Superior temporal gyrus (tissue), 1 donor: ENCODE measurements around the gene SUSD3.
"Not testable (repeated sequence)": the region's sequence is repeated elsewhere in the genome, so short reads cannot be mapped to it uniquely, and the experiment has no call there.

Experiments
- DNase-seq: peaks from one replicate; pipeline ENCODE4 v3.0.0-alpha.2; 2016; ENCODE audit errors: extremely low spot score

The SUSD3 gene

DNA sequence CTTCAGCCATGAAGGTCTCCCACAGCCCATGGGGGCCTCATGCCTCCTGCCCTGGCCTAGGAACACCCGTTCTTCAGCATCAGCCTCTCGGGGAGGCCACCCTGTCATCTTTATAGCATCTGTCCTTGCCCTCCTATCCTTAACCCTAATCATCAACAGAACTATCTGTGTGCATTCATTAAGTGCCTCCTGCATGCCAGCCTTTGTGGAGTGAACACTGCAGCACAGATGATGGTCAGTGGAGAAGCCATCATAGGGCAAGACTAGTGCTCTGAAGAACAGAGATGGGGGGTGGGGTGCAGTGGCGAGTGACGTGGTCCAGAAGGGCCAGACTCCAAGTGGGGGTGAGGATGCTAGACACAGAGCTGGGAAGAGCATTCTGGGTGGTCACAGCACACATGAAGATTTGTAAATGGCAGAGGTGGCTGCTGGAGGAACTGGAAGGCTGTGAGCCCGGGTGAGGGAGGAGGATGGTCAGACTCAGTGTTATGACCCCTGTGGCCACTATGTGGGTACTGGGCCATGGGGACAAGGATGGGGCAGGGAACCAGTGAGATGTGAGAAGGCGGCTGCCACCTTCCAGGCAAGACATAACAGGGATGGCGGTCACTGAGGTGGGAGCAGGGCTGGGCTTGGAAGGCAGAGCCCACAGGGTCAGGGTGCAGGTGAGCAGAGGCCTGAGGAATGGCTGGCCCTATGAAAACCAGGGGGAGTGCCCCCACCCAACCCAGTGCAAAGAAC, 33.9 kb downstream of the SUSD3 start:
- DNase-seq: no peak

DNA sequence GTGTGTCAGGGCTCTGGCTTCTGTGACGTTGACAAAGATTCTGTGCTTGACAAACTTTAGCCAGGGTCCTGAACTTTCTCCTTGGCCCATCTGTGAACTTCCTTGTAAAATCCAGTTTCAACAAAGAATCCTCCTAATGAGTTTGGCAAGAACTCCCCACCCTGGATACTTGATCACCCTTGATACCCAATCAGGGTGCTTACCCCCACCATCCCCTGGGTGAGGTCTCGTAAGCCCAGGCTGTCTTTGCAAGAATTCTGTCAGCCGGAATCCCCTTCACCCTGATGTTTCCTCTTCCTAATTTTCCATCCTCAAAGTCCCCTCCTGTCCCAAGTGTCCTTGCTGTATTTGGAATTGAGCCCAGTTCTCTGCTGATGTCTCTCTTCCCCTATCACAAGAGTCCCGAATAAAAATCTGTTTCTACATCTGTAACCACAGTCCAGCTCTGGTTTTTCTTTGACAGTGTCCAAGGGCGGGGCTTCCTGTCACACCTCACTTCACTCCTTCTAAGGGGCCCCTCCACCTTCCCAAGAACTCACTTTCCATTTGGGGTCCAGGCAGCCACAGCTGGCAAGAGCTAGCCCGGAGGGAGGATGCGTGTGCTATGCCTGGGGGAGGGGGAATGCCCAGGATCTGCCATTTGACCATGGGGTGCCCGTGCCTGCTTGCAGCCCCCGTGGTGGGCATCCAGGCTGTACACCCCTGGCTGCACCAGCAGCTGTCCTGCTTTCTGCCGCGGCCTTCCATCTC, 34.8 kb downstream of the SUSD3 start:
- no peak for DNase-seq

DNA sequence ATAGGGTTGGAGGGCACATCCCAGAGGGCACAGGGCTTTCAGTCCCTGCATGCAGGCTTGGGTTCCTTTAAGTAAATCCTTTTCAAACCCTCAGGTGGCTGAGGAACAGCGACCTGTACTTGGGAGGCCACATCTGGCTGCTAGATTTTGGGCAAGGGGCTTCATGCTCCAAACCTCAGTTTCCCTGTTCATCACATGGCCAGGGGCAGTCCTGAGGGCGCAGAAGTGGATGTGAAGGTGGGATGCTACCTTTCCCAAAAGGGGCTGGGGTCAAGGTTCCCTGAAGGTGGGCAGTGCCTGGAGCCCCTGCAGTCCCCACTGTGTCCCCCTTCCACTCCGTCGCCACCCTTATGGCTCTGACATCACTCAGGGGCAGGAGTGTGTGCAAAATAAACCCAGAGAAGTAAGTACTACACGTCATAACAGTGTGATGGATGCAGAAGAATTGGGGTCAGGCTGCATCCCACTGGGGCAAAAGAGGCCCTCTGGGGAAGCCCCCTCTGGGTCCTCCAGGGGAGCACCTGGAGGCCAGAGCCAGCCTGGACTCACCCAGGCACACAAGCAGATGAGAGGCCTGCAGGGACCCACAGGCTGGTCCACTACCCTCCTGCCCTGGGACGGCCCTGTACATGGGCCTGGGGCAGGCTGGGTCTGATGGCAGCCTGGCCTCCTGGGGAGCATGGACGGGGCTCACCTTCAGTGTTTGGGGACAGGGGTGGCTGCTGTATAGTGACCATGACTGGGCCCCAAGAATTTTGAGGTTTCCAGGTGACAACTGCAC, 35.6 kb downstream of the SUSD3 start:
- DNase-seq: no peak

DNA sequence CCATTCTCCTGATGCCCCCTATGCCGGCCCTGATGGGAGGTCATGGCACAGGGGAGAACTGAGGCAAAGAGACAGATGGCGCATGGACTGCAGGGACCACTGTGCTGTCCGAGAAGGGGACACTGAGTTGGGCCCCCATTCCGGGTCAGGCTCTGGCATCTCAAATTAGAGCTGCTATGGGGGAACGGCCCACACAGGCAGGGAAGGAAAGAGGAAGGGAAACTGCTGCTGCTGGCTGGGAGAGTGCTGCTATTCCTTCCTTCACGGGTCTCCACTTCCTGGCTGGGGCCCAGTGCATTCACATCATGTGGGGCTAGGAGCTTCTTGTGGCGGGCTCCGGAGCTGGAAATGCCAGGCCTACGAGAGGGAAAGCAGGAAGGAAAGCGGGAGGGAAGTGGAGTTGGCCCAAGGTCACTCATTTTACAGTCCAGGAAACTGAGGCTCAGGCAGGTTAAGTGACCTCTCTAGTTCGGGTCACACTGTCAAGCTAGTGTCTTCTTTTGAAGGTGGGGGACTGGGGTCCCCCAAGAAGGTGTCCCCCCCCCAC, 36.2 kb downstream of the SUSD3 start:
- DNase-seq: peak; percentile 29

DNA sequence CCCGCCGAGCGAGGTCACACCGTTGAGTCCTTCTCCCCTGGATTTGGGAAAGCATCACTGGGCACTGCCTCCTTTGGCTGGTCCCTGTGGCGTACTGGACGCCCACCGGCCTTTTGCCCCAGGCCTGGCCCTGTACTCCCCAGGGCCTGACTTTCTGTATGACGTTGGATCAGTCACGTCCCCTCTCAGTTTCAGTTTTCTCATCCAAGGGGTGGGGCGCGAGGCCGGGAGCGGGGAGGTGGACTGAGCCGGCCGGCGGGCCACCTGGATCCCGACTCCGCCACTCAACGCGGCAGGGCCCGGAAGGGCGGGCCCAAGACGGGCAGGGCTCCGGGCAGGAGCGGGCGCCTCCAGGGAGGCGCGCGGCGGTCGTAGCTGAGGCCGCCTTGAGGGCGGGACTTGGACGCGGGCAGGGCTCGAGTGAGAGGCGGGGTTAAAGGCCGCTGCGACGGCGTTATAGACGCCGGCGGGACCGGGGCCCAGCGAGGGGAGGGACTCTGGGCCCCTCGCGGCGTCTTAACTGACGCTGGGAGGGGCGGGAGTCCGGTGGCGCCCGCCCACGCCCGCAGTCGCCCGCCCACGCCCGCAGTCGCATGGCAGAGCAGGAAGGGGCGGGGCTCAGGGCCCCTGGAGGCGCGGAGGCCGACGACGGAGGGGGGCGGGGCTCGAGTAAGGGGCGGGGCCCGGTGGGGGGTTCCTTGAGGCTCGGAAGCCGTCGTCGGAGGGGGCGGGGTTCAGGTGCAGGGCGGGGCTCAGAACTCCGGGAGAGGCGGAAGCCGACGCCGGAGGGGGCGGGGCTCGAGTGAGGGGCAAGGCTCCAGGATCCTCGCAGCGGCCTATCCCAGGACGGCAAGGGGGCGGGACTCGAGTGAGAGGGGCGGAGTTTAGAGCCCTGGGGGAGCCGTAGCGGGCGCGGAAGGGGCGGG, 37.0 kb downstream of the SUSD3 start:
- peak; percentile 99 for DNase-seq

DNA sequence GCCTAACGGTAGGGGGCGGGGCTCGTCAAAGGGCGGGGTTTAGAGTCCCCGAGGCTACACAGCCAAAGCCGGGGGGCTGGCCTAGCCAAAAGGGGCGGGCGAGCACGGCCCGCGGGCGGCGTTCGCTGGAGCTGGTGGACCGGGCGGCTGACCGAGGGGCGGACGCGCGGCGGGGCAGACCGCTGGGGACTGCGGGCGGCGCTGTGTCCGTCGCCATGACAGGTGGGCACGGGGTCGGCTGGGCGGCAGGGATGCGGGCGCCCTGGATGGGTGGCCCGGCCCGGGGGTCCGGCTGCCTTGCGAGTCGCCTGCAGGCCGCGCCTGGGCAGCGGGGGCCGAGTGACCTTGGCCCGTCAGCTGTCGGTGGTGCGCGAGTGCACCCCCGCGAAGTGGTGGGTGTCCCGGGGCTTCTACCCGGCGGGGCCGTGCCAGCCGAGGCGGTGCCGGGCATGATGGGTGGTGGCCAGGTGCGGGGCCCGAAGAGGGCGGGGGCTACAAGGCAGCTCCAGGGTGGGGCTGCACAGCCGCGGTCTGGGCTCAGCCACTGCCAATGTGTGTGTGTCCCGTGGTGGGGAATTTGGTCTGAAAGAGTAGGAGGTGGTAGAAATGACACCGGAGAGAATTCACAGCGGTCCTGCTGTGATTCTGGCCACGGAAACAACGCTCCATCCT, 37.8 kb downstream of the SUSD3 start, which contains the start of gene CARD19:
Gene CARD19, plus strand, starts transcription at position 87 of the 672 bp plus-strand sequence. Its CDS starts 129 bp downstream, at position 216.
- peak; percentile 36 for DNase-seq

DNA sequence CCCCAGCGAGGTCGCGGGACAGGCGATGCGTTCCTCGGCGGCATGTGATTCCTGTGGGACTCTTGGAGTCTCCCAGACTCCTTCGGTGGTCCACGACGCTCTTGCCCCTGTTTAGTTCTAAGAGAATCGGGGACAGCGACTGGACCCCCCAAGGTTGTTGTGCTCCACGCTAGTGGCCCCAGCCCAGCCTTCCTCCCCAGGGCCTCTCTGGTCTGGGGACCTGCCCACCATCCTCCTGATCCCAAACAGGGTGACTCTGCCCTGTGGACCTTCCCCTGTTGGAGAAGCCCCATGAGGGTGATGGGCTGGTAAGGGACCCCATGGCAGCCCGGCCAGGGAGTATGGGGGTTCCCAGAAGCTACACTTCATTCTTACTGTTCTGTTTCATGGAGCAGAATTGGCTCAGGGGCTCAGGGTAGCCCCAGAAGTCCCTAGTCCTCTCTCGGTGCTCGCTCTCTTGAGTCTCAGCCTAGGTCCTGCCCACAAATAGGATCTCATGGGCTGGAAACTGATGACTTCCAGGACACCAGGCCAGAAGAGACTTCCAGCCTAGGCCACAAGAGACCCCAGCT, 38.4 kb downstream of the SUSD3 start:
- no peak for DNase-seq

DNA sequence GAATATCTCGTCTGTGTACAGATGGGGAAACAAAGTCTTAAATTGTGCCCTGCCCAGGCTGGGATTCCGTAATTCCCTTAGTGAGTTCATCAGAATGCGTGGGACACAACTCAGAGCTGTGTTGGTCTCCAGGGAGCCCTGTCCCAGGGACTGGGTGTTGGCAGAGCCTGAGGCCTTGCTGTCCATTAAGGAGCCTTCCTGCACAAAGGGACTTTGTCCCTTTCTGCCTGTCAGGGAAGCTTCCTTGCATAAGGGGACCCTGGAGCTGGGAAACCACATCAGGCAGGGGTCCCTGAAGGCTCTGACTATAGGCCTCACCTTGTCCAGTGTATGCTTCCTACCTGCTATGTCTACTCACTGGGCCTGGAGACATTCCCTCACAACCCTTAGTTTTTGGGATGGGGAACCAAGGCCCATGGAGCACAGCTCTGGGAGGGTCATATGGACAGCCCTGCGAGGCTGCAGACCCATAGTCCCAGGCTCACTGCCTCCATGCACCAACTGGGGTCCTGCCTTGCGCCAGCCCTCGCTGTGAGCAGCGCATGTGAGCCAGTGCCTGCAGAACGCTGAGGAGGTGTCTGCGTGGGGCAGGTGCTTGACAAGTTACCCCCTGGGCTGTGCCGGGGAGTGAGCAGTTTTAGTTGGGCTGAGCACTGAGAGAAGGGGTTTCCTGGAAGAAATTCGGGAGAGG, 39.2 kb downstream of the SUSD3 start:
- peak; percentile 60 for DNase-seq

DNA sequence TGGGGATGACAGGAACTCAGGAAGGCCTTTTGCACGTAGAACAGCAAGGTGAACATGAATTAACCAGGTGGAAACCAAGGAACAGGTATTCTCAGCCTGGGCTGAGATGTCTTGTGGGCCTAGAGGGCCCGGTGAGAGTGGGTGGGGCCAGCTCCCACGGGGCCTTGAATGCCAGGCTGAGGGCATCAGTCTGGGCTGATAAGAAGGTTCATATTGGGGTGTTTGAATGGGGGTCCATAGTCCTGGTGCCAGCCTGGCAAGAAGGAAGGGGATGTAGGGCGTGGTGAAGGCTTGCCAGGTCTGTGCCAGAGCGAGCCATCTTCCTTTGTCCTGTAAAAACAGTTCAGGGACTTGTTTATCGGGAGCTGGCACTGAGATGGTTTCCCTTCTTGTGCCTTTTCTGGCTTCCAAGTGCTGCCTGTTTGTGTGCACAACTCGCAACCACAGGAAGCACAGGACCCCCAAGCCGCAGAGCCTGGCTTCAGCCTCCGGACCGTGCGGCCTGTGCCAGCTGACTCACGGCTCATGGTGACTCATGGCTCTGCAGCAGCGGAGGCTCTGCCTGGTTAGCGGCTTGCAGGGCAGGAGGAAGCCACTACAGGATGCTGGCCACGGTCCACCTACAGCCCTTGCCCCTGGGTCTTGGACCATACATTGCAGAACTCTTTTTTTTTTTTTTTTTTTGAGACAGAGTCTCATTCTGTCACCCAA, 39.9 kb downstream of the SUSD3 start:
- DNase-seq: peak; percentile 76

DNA sequence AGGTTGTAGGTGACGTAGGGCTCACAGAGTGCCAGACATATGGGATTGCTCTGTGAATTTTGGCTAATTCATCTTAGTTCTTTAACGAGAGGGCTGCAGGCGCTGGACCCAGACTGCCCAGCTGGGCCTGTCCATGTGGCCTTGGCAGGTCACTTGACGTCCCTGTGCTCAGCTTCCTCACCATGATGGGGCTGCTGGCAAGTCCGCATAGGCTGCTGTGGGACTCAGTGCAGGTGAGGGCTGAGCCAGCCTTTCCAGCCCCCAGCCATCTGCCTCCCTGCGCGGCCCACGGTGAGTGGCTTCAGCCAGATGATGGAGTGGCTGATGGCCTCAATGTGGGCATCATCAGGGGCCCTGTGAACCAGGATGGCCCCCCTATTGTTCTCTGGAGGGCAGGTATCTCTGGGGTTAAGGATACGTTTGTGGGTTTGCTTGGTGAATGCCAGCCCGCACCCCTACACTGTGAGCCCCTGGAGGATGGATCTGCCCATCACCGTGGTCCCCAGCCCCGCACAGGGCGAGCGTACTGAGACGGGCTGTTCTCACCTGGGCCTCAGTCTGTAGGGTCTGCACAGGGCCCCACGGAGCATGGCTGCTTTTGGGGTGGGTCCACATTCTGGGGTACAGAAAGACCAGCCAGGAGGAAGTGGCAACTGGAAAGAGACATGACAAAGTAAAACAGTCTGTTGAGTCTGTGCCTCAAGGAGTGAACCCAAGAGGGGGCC, 41.2 kb downstream of the SUSD3 start:
- no peak for DNase-seq

DNA sequence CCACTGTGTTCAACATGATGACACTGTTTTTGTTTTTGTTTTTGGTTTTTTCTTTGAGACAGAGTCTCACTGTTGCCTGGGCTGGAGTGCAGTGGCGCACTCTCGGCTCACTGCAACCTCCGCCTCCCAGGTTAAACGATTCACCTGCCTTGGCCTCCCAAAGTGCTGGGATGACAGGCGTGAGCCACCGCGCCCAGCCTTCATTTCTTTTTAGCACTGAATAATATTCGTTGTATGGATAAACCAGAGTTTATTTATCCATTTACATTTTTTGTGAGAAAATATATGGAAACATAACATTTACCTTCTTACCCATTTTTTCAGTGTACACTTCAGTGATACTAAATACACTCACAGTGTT, 41.8 kb downstream of the SUSD3 start:
- DNase-seq: no peak

DNA sequence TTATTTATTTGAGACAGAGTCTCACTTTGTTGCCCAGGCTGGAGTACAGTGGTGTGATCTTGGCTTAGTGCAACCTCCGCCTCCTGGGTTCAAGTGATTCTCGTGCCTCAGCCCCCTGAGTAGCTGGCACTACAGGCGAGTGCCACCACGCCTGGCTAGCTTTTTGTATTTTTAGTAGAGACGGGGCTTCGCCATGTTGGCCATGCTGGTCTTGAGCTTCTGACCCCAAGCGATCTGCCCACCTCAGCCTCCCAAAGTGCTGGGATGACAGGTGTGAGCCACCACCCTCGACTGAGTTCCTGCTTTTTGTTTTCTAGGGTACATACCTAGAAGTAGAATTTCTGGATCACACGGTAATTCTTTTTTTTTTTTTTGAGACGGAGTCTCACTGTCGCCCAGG, 42.6 kb downstream of the SUSD3 start:
- not testable (repeated sequence) for DNase-seq

DNA sequence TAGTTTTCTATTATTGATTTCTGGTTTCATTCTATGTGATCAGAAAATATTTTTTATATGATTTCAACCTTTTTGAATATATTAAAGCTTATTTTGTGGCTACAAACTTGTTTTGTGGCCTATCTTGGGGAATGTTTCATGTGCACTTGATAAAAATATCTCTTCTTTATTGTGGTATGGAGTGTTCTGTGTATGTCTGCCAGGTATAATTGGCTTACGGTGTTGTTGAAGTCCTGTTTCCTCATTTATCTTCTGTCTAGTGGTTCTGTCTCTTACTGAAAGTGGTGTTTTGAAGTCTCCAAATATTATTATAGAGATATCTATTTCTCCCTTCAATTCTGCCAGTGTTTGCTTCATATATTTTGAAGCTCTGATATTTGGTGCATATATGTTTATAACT, 47.1 kb downstream of the SUSD3 start:
- no peak for DNase-seq

DNA sequence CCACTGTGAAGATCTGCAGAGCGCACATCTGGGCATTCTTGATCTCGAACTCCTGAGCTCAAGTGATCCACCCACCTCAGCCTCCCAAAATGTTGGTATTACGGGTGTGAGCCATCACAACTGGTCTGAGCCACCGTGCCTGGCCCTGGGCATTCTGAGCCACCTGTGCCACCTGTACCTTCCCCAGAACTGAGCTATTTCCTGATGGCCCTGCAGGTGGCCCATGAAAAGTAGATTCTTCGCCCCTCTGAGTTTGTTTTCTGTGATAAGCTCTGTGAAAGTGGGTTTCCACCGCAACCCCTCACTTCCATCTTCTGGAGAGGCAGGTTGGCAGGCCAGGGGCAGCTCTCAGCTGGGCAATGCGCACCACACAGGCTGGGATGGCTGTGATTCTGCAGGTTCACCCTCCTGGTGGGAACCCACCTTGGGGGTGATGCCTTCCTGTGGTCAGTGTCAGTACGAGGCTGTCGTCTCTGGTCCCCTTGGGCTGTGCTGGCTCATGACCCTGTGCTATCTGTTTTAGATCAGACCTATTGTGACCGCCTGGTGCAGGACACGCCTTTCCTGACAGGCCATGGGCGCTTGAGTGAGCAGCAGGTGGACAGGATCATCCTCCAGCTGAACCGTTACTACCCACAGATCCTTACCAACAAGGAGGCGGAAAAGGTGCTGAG, 48.8 kb downstream of the SUSD3 start:
- DNase-seq: no peak

DNA sequence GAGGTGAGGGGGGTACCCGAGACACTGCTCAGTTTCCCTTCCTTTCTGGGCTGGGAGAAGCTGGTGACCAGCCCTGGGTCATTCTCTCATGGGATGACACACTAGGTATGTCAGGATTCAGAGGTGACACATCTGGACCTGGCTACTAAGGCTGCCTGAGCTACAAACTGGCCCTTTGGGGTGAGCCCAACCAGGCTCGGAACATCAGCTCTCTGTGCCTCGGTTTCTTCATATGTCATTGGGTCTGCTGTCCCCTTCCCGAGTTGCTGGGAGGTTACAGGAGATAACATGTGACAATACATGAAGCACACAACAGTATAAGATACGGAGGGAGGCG, 49.3 kb downstream of the SUSD3 start:
- DNase-seq: no peak

DNA sequence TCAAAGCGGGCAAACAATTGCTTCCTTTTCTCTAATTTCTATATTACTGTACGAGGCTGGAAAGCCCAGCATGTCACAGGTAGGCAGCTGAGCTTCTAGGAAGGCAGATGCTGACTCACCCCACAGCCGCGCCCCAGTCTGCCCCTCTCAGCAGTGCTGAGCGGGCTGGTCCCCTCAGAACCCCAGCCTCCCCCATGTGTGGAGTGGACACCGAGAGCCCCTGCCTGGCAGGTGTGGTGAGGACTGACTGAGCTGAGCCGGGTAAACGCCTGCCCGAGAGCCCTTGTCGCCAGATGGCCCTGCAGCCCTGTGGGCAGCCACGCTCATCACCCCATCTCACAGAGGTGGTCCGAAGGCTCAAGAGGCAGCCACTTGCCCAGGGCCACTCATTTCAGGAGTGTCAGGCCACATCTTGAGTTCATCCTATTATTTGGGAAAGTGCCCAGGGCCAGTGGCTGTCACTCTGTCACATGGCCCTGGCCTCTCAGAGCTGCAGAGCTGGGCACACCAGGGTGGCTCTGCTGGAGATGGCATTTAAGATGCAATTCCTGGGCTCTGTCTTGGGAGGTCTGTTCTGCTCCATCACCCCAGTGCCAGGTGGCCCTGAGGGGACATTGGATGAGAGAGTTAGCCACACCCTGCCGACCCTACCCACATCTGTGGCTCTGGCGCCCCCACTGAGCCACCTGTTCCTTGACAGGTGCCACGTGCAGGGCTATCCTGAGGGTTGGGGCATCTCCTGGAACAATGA, 50.0 kb downstream of the SUSD3 start:
- no peak for DNase-seq

DNA sequence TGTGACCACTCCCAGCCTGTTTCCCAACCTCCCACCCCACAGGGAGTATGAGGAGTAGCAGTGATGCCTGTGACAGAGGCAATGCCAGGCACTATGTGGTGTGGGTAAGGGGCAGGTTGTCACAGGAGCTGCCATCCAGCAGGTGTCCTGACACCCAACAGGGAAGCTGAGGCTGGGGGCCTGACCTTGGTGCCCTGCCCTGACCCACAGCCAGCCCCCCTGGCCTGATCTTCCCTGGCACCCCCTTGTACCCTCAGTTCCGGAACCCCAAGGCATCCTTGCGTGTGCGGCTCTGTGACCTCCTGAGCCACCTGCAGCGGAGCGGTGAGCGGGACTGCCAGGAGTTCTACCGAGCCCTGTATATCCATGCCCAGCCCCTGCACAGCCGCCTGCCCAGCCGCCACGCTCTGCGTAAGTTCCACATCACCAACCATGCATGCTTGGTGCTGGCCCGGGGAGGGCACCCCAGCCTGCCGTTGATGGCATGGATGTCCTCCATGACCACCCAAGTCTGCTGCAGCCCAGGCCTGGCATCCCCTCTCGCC, 51.9 kb downstream of the SUSD3 start:
- no peak for DNase-seq
